ENCODE measurements around the gene BICC1. TPM values are rescaled to one million over a fixed set of nuclear protein-coding genes. Genes with fewer than 3 reads are reported as not detected.

Gene BICC1
- total and polyA plus RNA-seq, 2 donors (not counting 3 experiments of a cell fraction or from before 2014, with no cell fraction given) = 0.06 to 0.29 TPM

- Histone ChIP-seq H3K79me2 (ENCODE audit: control insufficient read depth, insufficient read depth, low read length) (no peaks in the 10 kb centered on the region), H2AFZ (ENCODE audit: low read depth, low read length) (no peak overlapping the region), H3K4me1 (ENCODE audit: control insufficient read depth, extremely low read depth, insufficient read depth, low read length) (no peaks in the 10 kb centered on the region), H3K9me1 (replicated peaks; ENCODE audit: control insufficient read depth, extremely low read depth, insufficient read depth, low read length) (no peaks in the 10 kb centered on the region), H3K36me3 (ENCODE audit: control insufficient read depth in 2 of 2, extremely low read depth in 1 of 2, insufficient read depth in 2 of 2, low read length in 2 of 2) (no peaks in the 10 kb centered on the region), H3K27ac (ENCODE audit: insufficient read depth, low read depth, low read length) (no peak overlapping the region), H3K9ac (replicated peaks; ENCODE audit: extremely low read depth, insufficient read depth, low read length) (no peak overlapping the region), H3K4me3 (replicated peaks in 1 of 3; ENCODE audit: insufficient read depth in 1 of 3, low read depth in 1 of 3, low read length in 3 of 3) (no peak overlapping the region), H3K9me3 (replicated peaks; ENCODE audit: control insufficient read depth, insufficient read depth, low read length) (no peaks in the 10 kb centered on the region), H3K27me3 (ENCODE audit: control insufficient read depth in 2 of 2, insufficient read depth in 2 of 2, low read length in 2 of 2) (no peaks in the 10 kb centered on the region), H3K4me2 (ENCODE audit: insufficient read depth, low read length) (no peak overlapping the region), H4K20me1 (replicated peaks; ENCODE audit: control insufficient read depth, extremely low read depth, insufficient read depth, low read length) (no peaks in the 10 kb centered on the region)
- ChIA-PET POLR2A (no interaction called here), CTCF (no interaction called here)
- no TSS peak for BruUV-seq (replicated peaks)
- no peak for DNase-seq (ENCODE audit: low read depth, low spot score)
- no peak for FAIRE-seq
- intact Hi-C loops (cut with micrococcal nuclease) (no loop called here), dilution Hi-C loops (cut with MboI; ENCODE audit: extremely low pct_ligation_motif_present, low sequenced_read_pairs) (no loop called here)
- TF ChIP-seq MYC (IDR thresholded peaks at IDR 0.05; ENCODE audit: low read depth, low read length) = no peak
- TF ChIP-seq POLR2AphosphoS5 (IDR thresholded peaks at IDR 0.05; ENCODE audit: insufficient read depth, low read depth, low read length) = no peak
- TF ChIP-seq POLR2A (IDR thresholded peaks at IDR 0.05; ENCODE audit: low read depth, low read length) = no peak
- no peak for TF ChIP-seq EZH2 (IDR thresholded peaks at IDR 0.05; ENCODE audit: borderline replicate concordance, low read depth, low read length, severe bottlenecking)
- TF ChIP-seq GATA2 (IDR thresholded peaks at IDR 0.05; ENCODE audit: insufficient read depth, insufficient read length, low read depth, low read length) = no peak
- TF ChIP-seq MAX (IDR thresholded peaks at IDR 0.05; ENCODE audit: insufficient read depth, insufficient read length) = no peak
- TF ChIP-seq CTCF (IDR thresholded peaks at IDR 0.05; ENCODE audit: extremely low read depth in 1 of 2, insufficient read depth in 1 of 2, low read depth in 1 of 2, low read length in 2 of 2) = no peak
- TF ChIP-seq JUN (IDR thresholded peaks at IDR 0.05; ENCODE audit: borderline replicate concordance, insufficient read depth, insufficient read length, low read depth) = no peak
- no peak for TF ChIP-seq FOS (IDR thresholded peaks at IDR 0.05; ENCODE audit: borderline replicate concordance, insufficient read depth, low read length)
Observed at GRCh38 chr10:58810751-58811150, 298.1 kb downstream of the BICC1 start.
